GM18868 (cell line): Measurements from ENCODE around the gene LRRC4C.

Experiments
- ATAC-seq: cut with Tn5 transposase; IDR thresholded peaks from one replicate; pipeline ENCODE4 v1.9.1; 2021; ENCODE audit warnings: mild to moderate bottlenecking, moderate library complexity; ENCODE audit not compliant: unreplicated experiment

LRRC4C gene

DNA sequence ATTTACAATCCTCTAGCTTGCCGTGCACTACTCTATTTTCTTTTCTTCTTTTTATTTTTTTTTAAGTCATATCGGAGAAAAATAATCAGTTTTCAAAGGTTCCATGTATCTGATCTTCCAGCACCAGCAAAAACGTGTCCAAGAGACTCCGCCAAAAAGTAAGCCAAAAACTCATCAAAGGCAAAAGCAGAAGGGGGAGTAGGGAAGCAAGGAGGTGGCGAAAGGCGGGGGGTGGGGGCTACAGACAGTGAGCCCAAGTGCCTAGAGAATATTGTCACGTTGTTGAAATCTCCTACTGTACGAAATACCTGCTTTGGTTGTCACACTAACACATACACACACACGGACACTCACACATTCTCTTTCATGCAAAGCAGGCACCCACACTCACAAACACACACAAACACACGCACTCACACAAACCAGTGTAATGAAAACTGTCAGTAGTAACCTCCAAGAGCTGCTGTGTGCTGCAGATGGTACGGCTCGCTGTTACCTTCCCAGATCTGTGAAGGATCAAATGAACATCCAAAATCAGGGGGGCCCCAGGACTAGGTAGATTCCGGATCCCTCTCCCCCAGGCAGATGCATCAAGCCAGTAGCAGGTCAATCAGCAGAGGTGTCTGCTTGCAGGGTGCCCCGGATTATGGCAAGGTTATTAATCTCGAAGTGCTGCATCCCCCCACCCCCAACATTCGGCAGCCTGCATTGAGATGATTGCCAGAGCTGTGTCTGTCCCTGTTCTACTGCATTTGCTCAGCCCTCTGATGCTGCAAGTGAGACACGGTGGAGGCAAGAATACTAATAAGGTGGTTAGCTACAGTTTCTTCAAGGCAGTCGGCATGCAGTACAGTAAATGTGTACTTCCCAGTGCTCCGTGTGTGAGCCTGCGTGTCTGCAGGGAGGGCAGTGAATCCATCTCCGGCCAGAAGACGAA, at the start of gene LRRC4C:
TSS of gene LRRC4C (minus strand) at position 188 of the 937 bp plus-strand sequence.
- no peak for ATAC-seq

DNA sequence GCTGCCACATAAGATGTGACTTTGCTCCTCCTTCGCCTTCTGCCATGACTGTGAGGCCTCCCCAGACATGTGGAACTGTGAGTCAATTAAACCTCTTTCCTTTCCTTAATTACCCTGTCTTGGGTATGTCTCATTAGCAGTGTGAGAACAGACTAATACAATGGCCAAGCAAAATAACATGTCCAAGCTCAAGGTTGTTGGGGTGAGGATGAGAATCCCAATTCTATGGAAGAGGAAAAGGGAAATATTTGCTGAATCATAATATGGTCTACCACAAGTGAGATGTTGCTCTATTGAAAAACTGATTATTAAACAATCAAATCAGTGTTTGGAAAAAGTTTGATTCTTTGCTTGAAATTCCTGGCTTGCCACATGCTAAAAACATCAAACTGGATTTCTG, 48.7 kb upstream of the LRRC4C start:
- no peak for ATAC-seq

DNA sequence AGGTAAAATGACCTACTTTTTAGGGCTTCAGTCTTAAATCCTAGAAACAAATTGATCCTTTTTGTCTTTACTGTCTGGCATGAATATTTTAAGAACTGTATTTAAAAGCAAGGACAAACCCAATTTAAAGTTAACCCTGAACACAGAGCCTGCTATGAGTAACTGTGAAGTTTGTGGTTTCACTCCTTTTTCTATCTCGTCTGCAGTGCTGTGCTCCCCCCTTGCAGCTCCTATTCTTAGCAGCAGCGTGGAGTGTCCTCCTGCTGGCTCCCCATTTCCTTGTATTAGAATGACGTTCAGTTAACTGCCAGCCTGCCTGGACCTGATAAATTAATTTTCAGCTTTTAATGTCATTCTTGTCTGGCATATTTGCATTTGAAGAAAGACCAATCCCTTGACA, 40.0 kb upstream of the LRRC4C start:
- no peak for ATAC-seq

DNA sequence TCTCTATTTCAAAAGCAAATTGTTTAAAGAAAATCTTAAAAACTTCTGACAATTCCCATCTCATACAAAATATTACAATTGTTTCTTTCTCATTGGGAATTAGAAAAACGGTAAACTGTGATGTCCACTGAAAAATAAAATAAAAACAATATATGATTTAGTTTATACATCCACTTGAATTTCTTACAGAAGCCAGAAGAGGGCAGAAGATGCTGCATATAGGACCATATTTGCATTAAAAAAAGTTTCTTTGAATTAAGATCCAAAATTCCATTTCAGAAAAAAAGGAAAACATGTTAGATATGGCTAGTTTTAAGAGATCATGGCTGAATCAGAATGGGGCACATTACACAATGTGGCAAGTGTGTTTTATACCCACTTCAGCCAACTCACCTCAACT, 39.3 kb upstream of the LRRC4C start:
- ATAC-seq, result no peak

DNA sequence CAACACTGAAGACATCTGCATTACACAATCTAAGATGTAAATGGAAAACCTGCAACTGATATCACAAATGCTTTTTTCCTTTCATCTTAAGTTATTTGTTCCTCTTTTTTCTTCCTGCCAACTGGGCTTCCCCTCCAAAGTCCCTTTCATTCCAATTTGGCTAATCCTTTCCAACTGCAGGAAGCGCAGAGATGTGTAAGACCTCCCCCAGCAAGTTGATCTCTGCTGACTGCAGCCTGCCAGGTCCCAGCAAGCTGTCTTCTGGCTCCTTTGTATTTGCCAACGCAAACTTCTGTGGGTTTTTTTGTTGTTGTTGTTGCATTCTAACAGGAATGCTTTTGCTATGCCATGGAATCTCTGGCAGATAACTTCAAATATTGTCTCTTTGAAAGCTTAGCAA, 38.5 kb upstream of the LRRC4C start:
- ATAC-seq, result no peak

DNA sequence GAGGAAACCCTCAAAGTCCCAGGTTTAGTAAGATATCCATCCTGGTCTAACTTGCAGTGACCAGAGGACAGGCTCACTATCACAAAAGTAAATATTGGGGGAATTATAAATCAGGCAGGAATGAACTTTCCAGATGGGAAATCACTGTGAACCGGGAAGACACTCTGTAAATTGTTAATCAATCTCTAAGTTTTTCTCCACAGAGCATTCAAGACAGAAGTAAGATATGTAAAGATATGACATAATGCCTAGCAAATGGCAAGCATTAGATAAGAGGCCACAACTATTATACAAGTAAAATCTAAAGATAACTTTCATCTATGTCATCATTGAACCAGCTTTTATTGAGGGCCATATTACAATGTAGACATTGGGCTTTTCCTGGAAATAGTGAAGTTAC, 35.3 kb upstream of the LRRC4C start:
- no peak for ATAC-seq

DNA sequence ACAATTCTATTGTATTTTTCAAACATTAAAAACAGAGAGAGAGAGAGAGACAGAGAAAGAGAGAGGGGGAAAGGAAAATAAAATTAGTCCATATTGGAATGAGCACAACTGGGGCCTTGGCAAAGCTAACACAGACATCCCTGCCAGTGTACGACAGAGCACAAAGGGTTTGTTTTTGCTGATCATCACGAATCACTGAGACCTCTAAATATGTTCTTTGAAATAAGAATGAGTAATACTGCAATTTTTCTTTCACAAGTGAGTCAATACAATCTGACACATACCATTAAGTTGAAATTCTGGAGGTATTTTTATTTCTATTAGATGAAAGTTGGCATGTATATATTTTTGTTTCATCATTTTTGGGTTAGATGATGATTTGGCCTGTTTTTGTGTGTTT, 27.0 kb upstream of the LRRC4C start:
- ATAC-seq, result no peak

DNA sequence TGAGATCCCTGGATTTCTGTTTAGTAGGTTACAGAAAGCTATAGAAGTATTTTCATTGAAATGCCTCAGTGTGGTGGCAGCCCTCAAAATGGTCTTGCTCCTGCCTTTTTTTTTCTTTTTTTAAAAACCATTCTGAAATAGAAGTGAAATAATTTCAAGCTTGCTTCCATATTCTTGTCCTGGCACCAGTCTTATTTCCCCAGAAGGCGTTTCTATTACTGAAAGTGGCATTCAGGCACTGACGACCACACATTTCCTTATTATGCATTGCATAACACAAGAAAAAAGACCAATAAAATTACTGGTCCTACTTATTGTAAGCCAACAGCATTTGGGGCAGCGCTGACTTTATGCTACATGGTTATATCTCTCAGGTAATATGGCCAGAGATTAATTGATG, 24.5 kb upstream of the LRRC4C start:
- no peak for ATAC-seq

DNA sequence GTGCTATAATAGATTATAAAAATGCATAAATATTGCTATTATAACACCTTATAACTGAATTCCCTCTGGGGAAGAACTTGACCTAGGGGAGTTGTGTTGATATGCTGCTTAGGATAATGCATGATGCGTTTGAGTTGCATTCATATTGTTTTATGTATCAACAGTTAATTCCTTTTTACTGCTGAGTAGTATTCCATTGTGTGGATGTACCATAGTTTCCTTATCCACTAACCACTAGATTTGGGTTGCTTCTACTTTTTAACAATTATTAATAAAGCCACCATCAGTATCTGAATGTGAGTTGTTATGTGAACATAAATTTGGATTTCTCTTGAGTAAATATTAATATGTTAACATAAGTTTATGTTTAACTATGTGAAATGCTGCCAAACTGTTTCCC, 19.7 kb upstream of the LRRC4C start:
- ATAC-seq, result no peak

DNA sequence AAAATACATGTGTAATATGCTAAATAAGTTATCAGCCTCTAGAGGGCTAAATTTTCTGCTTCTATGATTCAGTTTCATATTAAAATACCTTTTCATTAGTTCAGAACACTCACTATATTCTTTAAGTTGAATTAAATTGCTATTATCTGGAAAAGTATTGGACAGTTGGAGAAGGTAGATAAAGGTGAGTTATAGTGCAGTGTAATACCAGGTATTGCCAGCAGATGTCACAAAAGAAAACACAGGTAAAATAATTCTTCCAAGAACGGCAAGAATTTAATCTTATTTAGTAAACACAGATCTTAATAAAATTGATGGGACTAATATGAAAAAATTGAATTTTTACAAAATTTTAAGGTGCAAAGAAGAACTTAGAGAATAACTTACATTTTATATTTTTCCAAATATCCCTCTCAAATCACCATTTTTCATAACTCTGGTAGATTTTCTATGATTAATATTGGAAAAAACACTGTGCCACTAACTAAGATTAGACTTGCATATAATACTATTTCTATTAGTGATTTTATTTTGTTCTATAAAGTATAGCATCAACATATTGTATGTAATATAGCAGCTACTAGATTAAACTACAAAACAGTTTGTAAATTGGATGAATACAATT, 1.7 kb upstream of the LRRC4C start:
- ATAC-seq, result no peak

DNA sequence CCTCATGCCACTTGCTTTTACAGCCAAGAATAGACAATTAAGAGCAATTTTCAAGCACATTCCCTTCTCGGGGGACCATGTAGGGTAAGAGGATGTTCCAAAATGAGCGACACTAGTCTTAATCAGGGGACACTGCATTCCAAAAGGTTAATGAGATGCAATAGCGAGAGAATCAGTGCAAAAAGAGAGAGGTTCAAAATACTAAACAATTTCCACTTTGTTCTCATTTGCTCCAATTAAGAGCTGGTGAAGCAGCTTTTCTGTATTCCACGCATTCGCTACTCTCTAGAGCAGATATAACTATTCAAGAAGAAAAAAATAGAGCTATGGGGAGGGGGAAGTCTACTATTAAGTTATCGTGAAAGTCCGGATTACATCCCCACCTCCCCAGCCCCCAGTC, 811 bp downstream of the LRRC4C start:
- ATAC-seq, result no peak

DNA sequence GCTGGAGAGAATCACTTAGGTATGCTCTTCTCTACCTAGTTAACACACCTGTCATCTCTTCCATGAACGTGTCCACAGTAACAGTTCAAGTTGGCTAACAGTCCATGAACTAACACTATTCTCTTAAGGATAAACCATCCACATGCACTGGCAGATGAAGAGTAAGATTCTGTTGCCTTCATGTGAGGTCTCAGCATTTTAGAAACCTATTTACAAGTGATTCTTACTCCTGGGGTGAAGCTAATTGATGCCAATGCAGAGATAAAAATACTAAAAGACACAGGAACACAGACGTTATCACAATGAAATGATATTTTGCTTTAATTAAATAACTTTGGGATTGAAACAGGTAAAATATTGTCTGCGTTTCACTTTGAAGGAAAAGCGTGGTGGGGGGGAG, 1.3 kb downstream of the LRRC4C start:
- no peak for ATAC-seq

DNA sequence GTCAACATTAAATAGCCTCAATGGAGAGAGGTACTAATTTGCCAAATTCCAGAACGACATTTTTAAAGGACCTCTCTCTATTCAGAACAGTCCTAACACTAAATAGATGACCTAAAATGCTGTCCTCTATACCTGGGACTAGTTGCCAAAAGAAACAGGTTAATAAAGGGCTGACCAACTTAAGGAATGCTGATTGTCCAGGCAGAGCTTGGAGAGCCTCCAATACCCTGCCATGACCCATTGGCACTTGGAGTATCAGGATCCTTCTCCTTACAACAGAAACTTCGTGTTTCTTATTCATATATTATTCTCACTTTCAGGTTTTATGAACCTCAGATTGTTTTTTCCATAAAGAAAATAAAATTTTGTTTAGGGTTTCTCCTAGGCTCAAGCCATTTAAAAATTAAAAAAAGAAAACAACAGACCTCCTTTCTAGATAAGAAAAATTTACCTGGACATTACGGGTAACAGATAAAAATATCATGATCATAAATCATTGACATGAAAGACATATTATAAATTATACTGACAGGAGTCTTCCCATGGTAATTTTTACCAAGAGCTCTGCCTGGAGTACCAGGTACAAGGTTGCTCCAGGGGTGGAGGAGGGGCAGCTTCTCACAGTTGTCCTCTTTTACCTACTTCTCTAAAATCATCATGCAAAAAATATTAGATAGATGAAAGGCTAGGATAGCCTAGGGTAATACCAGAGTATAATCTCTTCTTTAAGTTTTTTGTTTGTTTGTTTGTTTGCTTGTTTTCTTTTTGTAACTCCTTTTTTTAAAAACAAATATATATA, 2.0 kb downstream of the LRRC4C start:
- ATAC-seq, result no peak

DNA sequence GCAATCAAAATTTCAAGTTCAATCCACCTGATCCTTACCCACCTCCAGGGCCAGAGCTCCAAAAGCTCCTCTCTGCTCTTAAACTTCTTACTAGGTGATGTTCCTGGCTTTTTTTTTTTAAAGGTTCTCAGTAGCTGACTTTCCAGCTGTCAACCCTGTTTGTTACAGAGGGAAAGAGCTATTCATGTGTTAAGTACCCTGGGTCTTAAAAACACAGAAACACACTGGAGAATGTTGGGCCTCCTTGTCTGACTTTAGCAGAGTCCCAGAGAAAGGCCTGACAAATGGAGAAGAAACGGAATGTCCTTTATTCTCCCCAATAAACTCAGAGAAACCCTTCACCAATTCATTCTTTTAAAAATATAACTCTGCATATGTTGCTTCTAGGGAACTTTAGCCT, 3.2 kb downstream of the LRRC4C start:
- ATAC-seq, result no peak

DNA sequence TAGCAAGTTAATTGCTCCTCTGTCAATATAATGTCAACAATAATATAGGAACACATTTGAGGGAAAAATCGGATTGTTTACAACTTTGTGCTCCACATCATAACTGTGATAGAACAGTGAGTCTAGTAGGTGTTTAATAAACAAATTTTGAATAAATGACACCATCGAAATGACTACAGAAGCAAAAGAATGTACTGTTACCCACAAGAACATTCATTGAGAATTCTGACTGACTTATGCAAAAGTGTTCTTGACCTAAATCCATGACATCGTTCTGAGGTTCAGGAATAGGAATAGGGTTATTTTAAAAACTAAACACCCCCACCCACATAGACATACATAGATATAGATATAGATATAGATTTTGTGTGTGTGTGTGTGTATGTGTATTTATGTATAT, 8.4 kb downstream of the LRRC4C start:
- no peak for ATAC-seq

DNA sequence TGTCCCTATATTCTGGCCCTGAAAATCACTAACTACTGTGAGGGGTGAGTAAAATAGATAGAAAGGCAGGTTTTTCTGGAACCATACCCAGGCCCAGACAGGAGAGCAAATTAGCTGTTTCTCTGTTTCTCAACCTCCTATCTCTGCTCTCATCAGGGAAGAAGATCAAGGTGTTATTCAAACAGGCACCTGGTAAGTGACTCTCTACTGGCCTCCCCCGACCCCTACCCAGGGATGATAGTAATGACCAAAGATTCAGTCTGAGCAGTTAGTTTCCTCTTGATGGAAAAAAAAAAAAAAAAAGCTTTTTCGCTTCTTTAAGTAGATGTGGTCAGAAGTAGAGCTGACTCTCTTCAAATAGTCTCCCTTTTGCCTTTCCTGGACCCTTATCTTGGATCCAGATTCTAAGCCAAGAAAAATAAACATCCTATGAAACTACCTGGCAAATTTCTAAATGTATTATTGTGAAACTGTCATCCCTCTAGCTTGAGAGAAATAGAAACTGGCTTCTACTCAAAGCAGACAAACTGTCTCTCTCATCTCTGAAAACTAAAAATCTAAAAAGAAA, 9.9 kb downstream of the LRRC4C start:
- no peak for ATAC-seq

DNA sequence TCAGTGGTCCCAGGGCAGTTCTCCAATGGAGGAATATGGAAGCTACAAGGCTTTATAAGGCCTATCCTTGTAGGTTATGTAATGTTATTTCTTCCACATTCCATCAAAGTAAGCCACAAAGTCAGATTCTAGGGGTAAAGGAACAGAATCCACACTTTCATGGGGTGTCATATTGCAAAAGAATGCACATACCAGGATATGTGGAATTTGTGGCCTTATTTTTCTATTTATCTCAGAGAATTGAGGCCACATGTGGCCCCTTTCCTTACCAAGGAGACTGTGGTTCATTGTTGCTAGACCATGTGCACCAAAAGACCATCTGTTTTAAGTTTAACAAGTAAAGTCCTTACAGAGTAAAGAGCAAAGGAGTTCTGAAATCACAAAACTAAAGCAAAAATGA, 12.9 kb downstream of the LRRC4C start:
- ATAC-seq, result no peak

DNA sequence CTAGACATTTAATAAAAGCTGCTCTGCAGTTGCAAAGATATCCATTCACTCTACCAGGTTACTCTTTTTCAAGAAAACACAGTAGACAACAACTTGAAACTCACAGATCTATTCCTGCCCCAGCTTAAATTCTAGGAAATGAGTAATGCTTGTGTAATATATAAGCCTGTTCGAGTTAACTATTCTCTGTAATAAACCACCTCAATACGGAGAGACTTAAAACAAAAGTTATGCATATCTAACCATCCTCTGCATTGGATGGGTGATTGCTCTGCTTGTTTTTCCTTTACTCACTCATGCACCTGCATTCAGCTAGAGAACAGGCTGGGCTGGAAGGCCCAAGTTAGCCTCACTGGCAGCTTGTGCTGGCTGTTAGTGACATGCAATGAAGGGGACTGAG, 13.3 kb downstream of the LRRC4C start:
- ATAC-seq, result no peak

DNA sequence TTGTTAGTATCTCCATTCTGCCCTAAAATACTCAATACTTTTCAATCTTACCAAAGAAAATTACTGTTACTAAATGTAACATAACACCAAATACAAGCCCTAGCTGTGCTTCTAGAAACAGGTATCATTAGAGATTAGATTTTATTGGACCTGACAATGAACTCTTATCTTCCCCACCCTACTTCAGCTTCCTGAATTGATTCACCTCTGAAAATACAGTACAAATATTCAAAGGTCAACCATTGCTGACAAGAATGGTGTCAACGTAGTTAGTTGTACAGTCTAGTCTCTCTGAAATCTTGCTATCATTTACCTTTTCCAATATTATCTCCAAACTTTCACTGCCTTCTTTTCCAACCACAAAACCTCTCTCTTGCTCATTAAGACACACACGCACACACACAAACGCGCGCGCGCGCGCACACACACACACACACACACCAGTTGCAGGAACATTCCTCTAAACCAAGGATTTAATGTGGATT, 22.4 kb downstream of the LRRC4C start:
- ATAC-seq, result no peak

DNA sequence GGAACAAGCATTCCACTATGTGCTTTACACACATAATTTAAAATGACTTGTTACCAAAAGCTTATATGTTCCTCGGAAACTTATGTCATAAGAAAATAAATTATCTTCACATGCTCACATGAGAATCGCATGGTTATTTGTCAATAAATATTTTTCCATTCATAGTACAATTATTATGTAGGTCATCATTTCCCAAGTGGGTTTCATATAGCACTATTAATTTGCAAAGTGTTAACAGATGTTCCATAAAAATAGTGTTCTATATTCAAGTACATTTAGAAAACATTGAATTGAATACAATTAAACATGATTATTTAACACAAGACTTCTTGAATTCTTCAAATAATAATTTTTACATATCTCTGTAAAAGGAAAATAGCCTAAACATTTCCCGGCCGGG, 23.9 kb downstream of the LRRC4C start:
- ATAC-seq, result no peak

DNA sequence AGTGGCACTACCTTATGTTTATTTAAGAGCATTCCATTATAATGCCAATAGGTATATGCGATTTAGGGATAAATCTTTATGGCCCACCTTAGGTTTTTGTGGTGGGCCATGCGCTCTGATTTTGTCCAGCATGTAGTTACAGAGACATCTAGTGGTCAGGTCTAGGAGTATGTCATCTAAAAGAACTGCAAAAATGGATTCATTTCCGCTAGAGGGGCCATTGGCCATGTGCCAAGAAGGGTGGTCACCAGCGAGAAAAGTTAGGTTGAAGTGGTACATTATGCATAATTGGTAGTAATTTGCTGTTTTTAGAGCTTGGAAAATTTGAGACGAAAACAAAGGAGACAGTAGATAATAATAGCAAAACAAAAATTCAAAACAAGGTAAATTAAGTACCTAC, 27.7 kb downstream of the LRRC4C start:
- peak; percentile 58 for ATAC-seq
